ENCODE data around the gene UBAP1.
"Not testable (repeated sequence)": the region's sequence is repeated elsewhere in the genome, so short reads cannot be mapped to it uniquely, and the experiment has no call there.

Gene UBAP1

DNA sequence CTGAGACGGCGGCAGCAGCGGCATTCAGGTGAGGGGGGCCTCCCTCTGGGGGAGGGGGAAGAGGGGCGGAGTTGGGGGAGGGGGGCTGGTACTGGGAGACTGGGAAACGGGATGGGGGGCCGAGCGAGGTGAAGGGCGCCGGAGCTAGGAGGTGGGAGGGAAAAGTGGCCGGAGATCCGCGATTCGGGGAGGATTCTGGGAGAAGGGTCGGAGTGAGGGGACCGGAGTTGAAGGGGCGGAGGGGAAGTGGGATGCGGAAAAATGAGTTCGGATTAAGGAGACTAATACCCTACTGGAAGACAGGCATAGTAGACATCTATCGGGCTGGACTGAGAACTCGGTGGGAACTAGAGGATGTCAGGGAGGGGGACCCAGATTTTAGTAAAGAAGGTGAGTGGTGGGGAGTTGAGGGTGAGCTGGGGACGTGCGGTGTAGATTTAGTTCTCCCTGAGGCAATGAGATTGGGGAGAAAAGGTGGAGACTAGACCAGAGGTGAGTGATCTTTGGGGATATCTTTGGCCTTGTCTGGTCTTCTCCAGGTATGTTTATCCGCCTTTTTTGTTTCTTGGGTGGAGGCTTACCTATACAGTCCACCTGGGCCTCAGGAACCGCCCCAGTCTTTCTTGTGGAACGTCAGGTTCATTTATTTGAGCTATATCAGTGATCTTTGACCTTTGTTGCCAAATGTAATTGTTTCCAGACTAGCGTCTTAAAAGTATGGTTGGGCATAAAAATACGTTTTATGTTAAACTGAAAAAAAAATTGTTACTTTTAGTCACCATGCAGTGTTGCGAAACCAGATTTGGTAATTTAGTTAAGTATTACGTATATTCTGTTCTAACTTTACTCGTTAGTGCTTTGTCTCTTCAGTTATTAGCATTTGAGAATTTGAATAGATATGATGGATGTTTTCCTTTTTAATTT is 632 bp downstream of the UBAP1 start:
- DNase-seq (ENCODE audit: low spot score), result peak; percentile 35

GRCh38 chr9:34185778-34186551 is 7.1 kb downstream of the UBAP1 start:
- peak; percentile 84 for DNase-seq (ENCODE audit: low spot score)

- no peak for DNase-seq (ENCODE audit: low spot score)
These were observed 9.0 kb downstream of the UBAP1 start for GRCh38 chr9:34187891-34188240.

DNA sequence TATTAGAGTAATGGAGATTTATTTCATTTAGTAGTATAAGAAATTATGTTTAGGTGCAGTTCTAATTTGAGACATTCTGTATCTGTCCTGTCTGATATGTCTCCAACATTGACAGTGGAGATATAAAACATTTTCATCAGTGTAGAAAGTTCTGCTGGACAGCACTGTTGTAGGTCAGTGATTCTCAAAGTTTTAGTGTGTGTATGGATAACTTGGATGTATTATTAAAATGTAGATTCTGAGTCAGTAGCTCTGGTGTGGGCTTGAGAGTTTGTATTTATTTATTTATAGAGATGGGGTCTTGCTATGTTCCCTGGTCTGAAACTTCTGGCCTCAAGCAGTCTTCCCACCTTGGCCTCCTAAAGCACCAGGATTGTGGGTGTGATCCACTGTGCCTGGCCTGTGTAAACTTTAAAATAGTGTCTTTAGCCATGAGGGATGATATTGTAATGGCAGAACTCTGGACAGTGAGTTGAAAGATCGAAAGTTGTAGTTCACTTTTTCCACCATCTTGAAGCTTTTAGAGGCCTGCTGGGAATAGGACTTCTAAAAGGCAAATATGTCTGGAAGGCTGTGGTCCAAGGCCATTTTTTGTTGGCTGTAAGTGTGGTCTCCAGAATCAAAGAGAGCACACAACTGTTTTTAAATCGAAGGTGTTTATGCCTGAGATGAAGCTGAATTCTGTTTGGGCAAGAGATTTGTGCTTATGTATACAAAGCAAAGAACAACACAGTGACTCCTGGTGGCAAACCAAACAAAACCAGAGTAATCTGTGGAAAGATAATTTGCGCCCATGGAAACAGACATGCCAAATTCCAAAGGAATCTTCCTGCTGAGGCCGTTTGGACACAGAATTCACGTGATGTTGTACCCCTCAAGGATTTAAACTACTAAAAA is 12.4 kb downstream of the UBAP1 start:
- peak; percentile 12 for DNase-seq (ENCODE audit: low spot score)

DNA sequence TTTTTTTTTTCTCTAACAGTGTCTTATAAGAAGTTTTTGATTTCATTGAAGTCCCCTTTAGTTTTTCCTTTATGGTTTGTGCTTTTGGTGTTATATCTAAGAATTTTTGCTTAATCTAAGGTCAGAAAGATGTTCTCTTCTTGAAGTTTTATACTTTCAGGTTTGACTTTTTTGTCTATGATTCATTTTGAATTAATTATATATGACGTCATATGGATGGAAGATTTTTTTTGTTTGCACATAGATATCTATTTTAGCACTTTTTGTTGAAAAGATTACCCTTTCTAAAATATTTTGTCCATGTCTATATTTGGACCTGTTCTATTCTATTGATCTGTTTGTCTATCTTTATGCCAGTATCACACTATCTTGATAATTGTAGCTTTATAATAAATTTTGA is 16.3 kb downstream of the UBAP1 start:
- no peak for DNase-seq (ENCODE audit: low spot score)

GRCh38 chr9:34197286-34197685 is 18.4 kb downstream of the UBAP1 start:
- DNase-seq (ENCODE audit: low spot score), result not testable (repeated sequence)

DNA sequence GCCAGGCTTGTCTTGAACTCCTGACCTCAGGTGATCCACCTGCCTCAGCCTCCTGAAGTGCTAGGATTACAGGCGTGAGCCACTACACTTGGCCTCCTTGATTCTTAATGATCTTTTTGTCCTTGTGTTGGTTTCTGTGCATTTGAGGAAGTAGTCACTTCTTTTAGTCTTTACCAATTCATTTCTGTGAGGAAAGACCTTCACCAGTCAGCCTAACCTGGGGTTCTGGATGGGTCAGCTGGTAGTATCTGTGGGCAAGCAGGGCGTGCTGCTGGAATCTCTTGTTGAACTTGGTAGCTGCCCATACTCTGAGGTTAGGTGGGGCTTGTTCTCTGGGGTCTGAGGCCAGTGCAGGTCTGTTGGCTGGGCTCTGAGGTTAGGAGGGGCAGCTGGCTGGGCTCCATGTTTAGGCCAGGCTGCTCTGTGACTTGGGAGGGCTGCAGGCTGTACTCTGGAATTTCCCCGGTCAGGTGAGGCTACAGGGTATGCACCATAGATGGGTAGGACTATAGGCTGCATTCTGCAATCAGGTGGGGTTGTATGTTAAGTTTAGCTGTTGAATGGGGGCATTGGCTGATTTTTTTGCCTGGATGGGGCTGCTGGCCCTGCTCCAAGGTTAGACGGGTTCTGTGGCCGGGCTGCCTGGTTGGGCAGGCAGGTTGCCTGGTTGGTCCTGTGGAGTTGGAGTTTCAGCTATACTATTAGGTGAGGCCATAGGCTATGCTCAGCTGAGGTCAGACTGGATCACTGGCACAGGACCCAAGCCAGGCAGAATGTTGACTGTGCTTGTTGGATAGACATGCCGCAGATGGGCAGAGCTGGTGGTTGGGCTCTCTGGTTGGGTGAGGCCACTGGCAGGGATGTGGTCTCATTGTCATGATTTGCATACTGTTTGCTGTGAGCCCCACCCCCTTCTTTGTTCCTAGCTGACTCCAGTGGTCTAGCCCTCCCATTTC is 19.2 kb downstream of the UBAP1 start:
- no peak for DNase-seq (ENCODE audit: low spot score)

DNA sequence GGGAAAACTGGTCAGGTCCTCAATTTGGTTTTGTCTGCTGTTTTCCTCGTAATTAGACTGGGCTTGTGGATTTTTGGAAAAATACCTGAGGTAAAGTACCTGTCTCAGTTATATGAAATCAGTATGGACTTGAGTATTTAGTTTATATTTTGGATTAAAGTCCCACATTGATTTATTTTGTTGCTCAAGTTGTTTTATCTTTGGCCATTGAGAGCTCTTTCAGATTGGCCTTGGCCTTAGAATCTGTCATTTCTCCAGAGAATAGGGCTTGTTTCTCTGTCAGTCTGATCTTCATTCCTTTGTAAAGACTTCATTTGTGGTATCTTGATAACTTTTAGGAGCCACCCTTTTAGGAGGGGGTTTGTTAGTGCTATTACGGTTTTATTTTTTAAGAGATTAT is 21.2 kb downstream of the UBAP1 start:
- DNase-seq (ENCODE audit: low spot score), result no peak

DNA sequence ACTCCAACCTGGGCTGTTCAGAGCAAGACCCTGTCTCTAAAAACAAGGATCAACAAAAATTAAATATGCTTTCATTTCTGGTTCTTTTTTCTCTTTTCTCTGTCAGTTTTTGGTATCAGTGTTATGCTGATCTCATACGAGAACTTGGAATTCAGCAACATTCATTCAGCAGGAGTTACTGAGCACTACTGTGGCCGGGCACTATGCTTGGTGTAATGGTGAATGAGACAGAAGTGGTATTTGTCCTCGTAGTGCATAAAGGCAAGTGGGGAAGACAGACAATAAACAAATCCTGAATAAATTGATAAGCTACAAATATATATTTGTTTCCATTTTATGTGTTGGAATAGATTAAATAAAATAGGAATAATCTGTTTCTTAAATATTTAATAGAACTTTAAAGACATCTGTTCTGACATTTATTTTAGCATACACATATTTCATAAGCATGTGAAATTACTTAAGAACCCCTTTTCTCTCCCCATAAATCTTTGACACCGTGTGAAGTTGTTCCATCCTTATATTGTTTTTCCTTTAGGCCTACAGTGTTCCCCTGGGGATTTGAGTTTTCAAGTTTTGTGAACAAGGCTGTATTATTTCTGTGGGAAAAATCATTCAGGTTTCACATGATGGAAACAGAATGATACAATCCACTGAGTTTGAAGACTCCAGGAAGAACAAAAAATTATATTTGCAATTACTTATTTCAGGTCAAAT is 24.6 kb downstream of the UBAP1 start:
- no peak for DNase-seq (ENCODE audit: low spot score)

GRCh38 chr9:34203992-34204635 is 25.3 kb downstream of the UBAP1 start:
- peak; percentile 33 for DNase-seq (ENCODE audit: low spot score)

DNA sequence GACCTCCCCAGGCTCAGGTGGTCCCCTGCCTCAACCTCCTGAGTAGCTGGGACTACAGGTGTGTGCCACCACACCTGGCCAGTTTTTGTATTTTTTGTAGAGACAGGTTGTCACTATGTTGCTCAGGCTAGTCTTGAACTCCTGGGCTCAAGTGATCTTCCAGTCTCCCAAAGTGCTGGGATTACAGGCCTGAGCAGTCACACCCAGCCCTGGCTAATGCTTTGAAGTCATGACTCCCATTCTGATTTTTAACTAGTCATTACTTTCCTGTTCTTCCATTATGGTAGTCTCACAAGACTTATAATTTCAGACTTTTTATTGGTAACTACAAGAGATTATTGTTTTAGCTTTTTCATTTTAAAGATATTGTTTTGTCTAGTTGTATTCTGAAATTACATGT is 26.3 kb downstream of the UBAP1 start:
- DNase-seq (ENCODE audit: low spot score), result no peak

- no peak for DNase-seq (ENCODE audit: low spot score)
These were observed 27.7 kb downstream of the UBAP1 start for GRCh38 chr9:34206561-34206960.

DNA sequence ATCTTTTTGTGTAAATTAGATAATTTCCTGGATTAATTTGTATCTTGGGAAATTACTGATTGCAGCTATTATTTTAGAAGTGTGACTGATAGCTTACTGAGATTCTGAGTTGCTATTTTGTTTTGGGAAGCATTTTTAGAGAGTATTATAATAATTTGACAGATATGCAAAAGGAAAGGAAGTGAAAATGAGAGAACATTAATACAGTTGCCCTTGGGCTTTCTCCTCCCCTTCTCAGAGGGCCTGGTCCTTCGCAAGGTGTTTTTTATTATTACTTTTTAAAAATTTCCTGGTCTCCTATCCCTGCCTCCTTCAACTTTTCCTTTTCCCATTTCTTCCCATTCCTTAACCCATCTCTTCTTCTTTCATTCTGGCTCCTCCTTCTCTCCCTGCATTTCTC is 32.6 kb downstream of the UBAP1 start:
- DNase-seq (ENCODE audit: low spot score), result no peak

DNA sequence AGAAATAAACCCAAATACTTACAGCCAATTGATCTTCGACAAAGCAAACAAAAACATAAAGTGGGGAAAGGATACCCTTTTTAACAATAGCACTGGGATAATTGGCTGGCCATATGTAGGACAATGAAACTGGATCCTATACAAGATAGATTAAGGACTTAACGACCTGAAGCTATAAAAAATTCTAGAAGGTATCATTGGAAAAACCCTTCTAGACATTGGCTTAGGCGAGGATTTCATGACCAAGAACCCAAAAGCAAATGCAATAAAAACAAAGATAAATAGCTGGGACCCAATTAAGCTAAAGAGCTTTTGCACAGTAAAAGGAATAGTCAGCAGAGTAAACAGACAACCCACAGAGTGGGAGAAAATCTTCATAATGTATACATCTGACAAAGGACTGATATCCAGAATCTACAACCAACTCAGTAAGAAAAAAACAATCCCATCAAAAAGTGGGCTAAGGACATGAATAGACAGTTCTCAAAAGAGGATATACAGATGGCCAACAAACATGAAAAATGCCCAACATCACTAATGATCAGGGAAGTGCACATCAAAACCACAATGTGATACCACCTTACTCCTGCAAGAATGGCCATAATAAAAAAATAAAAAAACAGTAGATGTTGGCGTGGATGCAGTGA is 35.6 kb downstream of the UBAP1 start:
- not testable (repeated sequence) for DNase-seq (ENCODE audit: low spot score)

DNA sequence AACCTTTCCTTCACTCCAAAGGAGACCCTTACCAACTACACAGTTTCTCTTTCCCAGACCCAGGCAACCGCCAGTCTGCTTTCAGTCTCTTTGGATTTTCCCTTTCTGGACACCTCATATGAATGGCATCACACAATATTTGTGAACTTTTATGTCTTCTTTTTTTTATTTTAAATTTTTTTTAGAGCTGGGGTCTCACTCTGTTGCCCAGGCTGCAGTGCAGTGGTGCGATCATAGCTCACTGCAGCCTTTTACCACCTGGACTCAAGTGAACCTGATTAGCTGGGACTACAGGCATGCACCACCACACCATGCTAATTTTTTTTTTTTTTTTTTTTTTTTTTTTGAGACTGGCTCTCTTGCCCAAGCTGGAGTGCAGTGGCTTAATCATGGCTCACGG is 37.5 kb downstream of the UBAP1 start:
- DNase-seq (ENCODE audit: low spot score), result no peak

GRCh38 chr9:34217015-34217414 is 38.2 kb downstream of the UBAP1 start:
- not testable (repeated sequence) for DNase-seq (ENCODE audit: low spot score)

GRCh38 chr9:34218446-34218845 is 39.6 kb downstream of the UBAP1 start:
- DNase-seq (ENCODE audit: low spot score), result no peak

GRCh38 chr9:34219421-34219820 is 40.6 kb downstream of the UBAP1 start:
- no peak for DNase-seq (ENCODE audit: low spot score)

- DNase-seq (ENCODE audit: low spot score), result no peak
These were observed 41.4 kb downstream of the UBAP1 start for GRCh38 chr9:34220218-34220617.

Data from LoVo (cell line).